Testis (tissue), 2 donors: ENCODE data around the gene GK2.

Experiments
- POLR2A ChIP-seq: fragments of 450-650 bp; IDR thresholded peaks from one replicate; pipeline ENCODE4 v1.6.1; 2017; ENCODE audit warnings: antibody characterized with exemption, mild to moderate bottlenecking, moderate library complexity
- TF ChIP-seq, protein P1 (sequence below), 3 experiments: fragments of 450-650 bp in 2 of 3; fragments of 200-600 bp in 1 of 3; sonication (generic) in 1 of 3; IDR thresholded peaks; one replicate each; pipeline ENCODE4 v1.5.1; 2016 to 2019; ENCODE audit warnings: antibody characterized with exemption in 3 of 3, mild to moderate bottlenecking in 2 of 3, moderate library complexity in 1 of 3

DNA sequence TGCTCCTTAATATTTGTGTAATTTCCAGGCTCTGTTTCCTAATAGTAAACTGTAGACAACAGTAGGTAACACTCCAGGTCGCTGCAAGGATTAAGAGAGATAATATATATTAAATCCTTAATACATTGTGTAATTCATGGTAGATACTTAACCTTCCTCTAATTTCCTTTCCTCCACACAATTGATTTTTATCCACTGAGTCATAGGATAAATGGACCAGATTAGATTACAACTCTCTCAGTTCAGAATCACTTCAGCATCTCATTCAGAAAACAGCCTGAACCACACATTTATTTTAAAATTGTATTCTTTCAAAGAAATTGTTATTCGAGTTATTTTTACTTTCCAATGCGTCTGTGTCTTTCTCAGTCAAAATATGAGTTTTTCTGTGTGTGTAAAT lies 17.1 kb downstream of the GK2 start:
- TF ChIP-seq POLR2A = no peak
- TF ChIP-seq, protein P1, sequence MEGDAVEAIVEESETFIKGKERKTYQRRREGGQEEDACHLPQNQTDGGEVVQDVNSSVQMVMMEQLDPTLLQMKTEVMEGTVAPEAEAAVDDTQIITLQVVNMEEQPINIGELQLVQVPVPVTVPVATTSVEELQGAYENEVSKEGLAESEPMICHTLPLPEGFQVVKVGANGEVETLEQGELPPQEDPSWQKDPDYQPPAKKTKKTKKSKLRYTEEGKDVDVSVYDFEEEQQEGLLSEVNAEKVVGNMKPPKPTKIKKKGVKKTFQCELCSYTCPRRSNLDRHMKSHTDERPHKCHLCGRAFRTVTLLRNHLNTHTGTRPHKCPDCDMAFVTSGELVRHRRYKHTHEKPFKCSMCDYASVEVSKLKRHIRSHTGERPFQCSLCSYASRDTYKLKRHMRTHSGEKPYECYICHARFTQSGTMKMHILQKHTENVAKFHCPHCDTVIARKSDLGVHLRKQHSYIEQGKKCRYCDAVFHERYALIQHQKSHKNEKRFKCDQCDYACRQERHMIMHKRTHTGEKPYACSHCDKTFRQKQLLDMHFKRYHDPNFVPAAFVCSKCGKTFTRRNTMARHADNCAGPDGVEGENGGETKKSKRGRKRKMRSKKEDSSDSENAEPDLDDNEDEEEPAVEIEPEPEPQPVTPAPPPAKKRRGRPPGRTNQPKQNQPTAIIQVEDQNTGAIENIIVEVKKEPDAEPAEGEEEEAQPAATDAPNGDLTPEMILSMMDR (IDR thresholded peaks at IDR 0.05) = no peak
